ENCODE results near the gene PTPRN2. TPM values are rescaled to one million over a fixed set of nuclear protein-coding genes. Genes with fewer than 3 reads are reported as not detected.

The PTPRN2 gene
- total RNA-seq, 4 donors from 2014 or later: 14.9 to 34.3 (median 21.3) TPM

DNA sequence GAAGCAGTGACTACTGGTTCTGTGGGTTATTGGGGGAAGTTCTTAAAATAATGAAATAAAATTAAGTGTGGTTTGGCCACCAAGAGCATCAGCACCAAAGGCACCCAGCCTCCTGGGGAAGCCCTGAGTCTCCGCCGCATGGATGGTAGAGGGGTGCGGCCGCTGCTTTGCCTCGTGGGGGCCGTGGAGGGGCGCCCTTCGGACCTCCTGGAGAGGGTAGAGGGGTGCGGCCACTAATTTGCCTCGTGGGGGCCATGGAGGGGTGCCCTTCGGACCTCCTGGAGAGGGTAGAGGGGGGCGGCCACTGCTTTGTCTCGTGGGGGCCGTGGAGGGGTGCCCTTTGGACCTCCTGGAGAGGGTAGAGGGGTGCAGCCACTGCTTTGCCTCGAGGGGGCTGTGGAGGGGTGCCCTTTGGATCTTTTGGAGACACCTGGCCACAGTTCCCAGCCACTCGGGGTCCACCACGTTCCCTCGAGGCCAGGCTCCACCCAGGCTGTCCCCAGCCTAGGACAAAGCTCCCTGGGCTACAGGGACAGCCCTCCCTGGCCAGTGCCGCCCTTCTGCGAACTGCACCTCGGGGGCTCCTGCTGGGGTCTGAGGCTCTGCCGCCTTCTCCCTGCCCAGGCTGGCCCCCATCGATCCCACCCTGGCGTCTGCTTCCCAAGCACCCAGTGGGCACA is 535.1 kb downstream of the PTPRN2 start:
- TF ChIP-seq, protein P1, sequence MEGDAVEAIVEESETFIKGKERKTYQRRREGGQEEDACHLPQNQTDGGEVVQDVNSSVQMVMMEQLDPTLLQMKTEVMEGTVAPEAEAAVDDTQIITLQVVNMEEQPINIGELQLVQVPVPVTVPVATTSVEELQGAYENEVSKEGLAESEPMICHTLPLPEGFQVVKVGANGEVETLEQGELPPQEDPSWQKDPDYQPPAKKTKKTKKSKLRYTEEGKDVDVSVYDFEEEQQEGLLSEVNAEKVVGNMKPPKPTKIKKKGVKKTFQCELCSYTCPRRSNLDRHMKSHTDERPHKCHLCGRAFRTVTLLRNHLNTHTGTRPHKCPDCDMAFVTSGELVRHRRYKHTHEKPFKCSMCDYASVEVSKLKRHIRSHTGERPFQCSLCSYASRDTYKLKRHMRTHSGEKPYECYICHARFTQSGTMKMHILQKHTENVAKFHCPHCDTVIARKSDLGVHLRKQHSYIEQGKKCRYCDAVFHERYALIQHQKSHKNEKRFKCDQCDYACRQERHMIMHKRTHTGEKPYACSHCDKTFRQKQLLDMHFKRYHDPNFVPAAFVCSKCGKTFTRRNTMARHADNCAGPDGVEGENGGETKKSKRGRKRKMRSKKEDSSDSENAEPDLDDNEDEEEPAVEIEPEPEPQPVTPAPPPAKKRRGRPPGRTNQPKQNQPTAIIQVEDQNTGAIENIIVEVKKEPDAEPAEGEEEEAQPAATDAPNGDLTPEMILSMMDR (IDR thresholded peaks at IDR 0.05): no peak
- no peak for TF ChIP-seq POLR2A (IDR thresholded peaks at IDR 0.05)
- Histone ChIP-seq H3K9me3 (no peaks in the 10 kb centered on the region), H3K27me3 (no peaks in the 10 kb centered on the region), H3K27ac (no peak overlapping the region), H3K4me1 (no peaks in the 10 kb centered on the region), H3K4me3 (no peak overlapping the region), H3K36me3 (no peaks in the 10 kb centered on the region)
- peak in 2 of 3 donors; percentile 21 to 35 for DNase-seq

DNA sequence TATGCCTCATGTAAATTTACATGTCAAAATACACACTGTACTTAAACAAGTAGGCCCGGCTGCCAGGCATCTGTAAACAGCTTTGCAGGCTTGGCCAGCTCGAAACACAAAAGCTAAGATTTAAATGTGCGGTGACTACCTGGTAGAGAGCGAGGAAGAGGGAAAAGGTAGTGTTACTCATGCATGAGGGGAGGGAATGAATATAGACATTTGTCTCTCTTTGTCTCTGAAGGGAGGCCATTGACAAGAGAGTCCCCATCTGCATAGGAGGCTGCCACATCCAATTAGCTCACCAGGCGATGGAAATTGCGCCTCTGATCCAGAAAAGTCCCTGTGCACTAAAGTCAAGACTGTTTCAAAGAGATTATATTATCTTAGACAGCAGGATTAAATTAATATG is 535.8 kb downstream of the PTPRN2 start:
- Histone ChIP-seq H3K4me1 (no peaks in the 10 kb centered on the region), H3K9me3 (peaks cover 0 to 4% (median 0%) of the 10 kb centered on the region in 4 donors), H3K4me3 (no peak overlapping the region), H3K27ac (no peak overlapping the region), H3K27me3 (no peaks in the 10 kb centered on the region), H3K36me3 (no peaks in the 10 kb centered on the region)
- TF ChIP-seq POLR2A (IDR thresholded peaks at IDR 0.05): no peak
- TF ChIP-seq, protein P1 (IDR thresholded peaks at IDR 0.05): no peak
- peak in 2 of 3 donors; percentile 1 to 9 for DNase-seq

DNA sequence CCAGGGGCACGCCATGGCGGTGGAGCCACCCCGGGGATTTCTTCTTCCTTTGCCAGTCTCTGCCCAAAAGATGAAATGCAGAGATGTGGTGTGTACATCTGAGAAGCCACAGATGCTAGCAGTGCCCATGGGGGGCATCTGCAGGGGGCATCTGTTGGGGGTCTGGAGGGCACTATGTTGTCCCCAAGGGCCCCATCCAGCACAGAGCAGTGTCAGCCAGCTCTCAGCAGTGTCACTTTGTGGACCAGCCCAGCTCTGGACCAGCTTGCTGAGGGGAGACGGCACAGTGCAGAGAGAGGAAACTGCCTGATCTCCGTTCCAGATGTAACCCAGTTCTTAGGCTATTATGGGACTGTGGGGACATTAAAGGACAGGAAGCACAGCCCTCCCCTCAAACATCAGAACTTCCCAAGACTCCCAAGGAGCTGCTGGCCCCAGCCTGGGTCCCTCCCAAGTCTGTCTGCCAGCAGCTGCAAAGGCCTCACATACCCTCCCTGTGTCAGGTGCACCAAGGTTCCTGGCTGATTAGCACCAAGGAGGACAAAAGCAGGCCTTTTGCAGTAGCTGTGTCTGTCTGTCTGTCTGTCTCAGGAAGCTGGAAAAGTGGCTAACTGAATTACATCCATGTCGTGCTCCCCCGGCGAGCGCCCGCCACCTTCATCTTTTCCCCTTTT is 536.5 kb downstream of the PTPRN2 start:
- peak in 2 of 3 donors; percentile 20 to 26 for DNase-seq

DNA sequence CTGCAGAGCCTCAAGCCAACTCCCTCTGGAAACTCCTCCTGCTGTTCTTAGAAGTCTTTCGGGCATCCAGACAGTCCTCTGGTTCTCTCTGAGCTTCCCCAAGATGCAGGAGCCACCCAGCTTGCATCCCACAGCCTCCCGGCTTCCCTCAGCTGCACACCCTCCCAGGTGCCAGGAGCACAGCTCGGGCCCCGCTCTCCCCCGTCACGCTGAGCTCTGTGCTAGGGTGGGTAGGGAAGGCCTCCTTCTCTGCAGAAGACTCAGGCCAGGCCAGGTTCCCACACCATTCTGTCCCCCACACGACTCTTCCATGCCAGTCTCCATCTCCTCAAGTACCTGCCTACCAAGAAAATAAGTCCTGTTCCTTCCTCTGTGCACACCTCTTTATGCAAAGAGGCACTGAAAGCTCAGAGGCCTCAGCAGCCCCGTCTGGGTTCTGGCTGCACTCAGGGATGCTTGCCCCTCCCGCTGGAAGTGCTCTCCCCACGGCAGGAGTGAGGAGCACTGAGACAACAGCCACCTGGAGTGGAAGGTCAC is 537.1 kb downstream of the PTPRN2 start:
- Histone ChIP-seq H3K27ac (no peak overlapping the region), H3K36me3 (no peaks in the 10 kb centered on the region), H3K4me1 (no peaks in the 10 kb centered on the region), H3K27me3 (no peaks in the 10 kb centered on the region), H3K9me3 (peaks cover 0 to 4% (median 0%) of the 10 kb centered on the region in 4 donors), H3K4me3 (no peak overlapping the region)
- TF ChIP-seq, protein P1 (IDR thresholded peaks at IDR 0.05): no peak
- peak in 2 of 3 donors; percentile 10 to 16 for DNase-seq

More for the DNA sequence above, 536.5 kb downstream of the PTPRN2 start:
- H3K9me3 ChIP-seq: peaks cover 0 to 4% (median 0%) of the 10 kb centered on the region in 4 donors
- TF ChIP-seq POLR2A (IDR thresholded peaks at IDR 0.05): no peak
- TF ChIP-seq, protein P1 (IDR thresholded peaks at IDR 0.05): no peak
- H3K27ac ChIP-seq: no peak overlapping the region
- no peaks in the 10 kb centered on the region for H3K27me3 ChIP-seq
- H3K4me3 ChIP-seq: no peak overlapping the region
- no peaks in the 10 kb centered on the region for H3K36me3 ChIP-seq
- no peaks in the 10 kb centered on the region for H3K4me1 ChIP-seq

DNA sequence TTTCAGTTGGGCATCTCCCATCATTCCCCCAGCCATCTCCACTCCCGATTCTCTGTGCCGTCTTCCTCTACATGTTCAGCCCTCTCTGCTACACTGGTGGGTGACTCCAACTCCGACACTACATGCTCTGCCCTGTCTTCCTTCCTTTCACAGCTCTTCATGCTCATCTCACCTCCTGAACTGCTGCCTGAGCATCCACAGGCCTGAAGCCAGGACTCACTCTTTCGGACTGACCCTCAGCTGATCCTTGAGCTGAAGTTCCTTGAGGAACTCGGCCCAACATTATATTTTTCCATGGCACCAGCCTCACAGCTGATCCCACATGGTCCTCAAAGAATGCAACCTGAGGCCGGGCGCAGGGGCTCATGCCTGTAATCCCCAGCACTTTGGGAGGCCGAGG is 538.4 kb downstream of the PTPRN2 start:
- TF ChIP-seq, protein P1 (IDR thresholded peaks at IDR 0.05): no peak
- TF ChIP-seq POLR2A (IDR thresholded peaks at IDR 0.05): no peak
- peak in 2 of 3 donors; percentile 15 to 17 for DNase-seq

More for the DNA sequence above, 538.4 kb downstream of the PTPRN2 start:
- Histone ChIP-seq H3K9me3 (peaks cover 0 to 4% (median 0%) of the 10 kb centered on the region in 4 donors), H3K27ac (no peak overlapping the region), H3K4me1 (no peaks in the 10 kb centered on the region), H3K4me3 (no peak overlapping the region), H3K27me3 (no peaks in the 10 kb centered on the region), H3K36me3 (no peaks in the 10 kb centered on the region)
